Neural cell (in vitro differentiated cells): ENCODE measurements around the gene SLC2A4RG.

Source experiments
- CTCF ChIP-seq: fragments of 450-650 bp; IDR thresholded peaks from 2 replicates; pipeline ENCODE4 v1.5.1; 2014; ENCODE audit warnings: antibody characterized with exemption, mild to moderate bottlenecking, moderate library complexity; ENCODE audit not compliant: poor library complexity, severe bottlenecking
- EZH2 ChIP-seq: fragments of 200-600, 300-800 bp; shearing (Covaris generic), sonication (generic); IDR thresholded peaks from 2 replicates; pipeline ENCODE4 v1.6.1; 2014; ENCODE audit warnings: antibody characterized with exemption, low read length, borderline replicate concordance, mild to moderate bottlenecking; ENCODE audit not compliant: insufficient read depth, poor library complexity, severe bottlenecking
- POLR2AphosphoS5 ChIP-seq: IDR thresholded peaks from 2 replicates; pipeline ENCODE4 v1.6.1; 2012

- TF ChIP-seq CTCF (no peak), EZH2 (no peak), POLR2AphosphoS5 (no peak)
These were observed 7.2 kb upstream of the SLC2A4RG start for GRCh38 chr20:63732118-63733095.
